Spinal cord (tissue), 10 donors: ENCODE results near the gene PANX2. TPM values are rescaled to one million over a fixed set of nuclear protein-coding genes. Genes with fewer than 3 reads are reported as not detected.
"Not testable (repeated sequence)": the region's sequence is repeated elsewhere in the genome, so short reads cannot be mapped to it uniquely, and the experiment has no call there.

Experiments
- DNase-seq, 6 donors: peaks; one replicate each; pipeline versions ENCODE4 v3.0.0 to v3.0.0-alpha.2; 2013 to 2015; ENCODE audit warnings: low spot score in 6 of 6, low read depth in 4 of 6
- H3K27ac ChIP-seq: one replicate; pipeline ENCODE4 v1.5.1; 2013; ENCODE audit warnings: low read depth, low read length, control low read depth
- H3K27me3 ChIP-seq: one replicate; pipeline ENCODE4 v1.6.1; 2013; ENCODE audit warnings: low read length; ENCODE audit not compliant: control insufficient read depth, insufficient read depth
- H3K36me3 ChIP-seq: one replicate; pipeline ENCODE4 v1.6.1; 2013; ENCODE audit warnings: low read length; ENCODE audit not compliant: control insufficient read depth, insufficient read depth
- H3K4me1 ChIP-seq: one replicate; pipeline ENCODE4 v1.6.1; 2013; ENCODE audit warnings: low read length; ENCODE audit not compliant: control insufficient read depth, insufficient read depth
- H3K4me3 ChIP-seq: one replicate; pipeline ENCODE4 v1.5.1; 2013; ENCODE audit warnings: low read depth, low read length, control low read depth
- H3K9me3 ChIP-seq: one replicate; pipeline ENCODE4 v1.6.1; 2013; ENCODE audit warnings: low read length; ENCODE audit not compliant: control insufficient read depth, insufficient read depth
- WGBS: methylation state at CpG from one replicate; pipeline ENCODE4 v1.1.5; 2013; ENCODE audit warnings: missing lambda C conversion rate; ENCODE audit not compliant: insufficient coverage; 5-methylcytosine and 5-hydroxymethylcytosine counted together
- polyA plus RNA-seq, 2 donors: library from polyadenylated mRNA; unstranded; fragments of 120-200 nt; gene quantifications; one replicate each; pipeline ENCODE4 v1.2.1, GENCODE V29; 2013; ENCODE audit not compliant: insufficient read length in 2 of 2
- total RNA-seq, 2 donors: library from RNA; depleted of rRNA in 1 of 2; stranded (reverse); fragments of 120-200 nt in 1 of 2; fragments of >200 nt in 1 of 2; gene quantifications; one replicate each; pipeline versions ENCODE4 v1.2.3 to v1.2.4, GENCODE V29; 2013 to 2014
- donor health status: healthy.

The PANX2 gene
- total and polyA plus RNA-seq, 4 donors: 2.1 to 21.6 (median 10.8) TPM

DNA sequence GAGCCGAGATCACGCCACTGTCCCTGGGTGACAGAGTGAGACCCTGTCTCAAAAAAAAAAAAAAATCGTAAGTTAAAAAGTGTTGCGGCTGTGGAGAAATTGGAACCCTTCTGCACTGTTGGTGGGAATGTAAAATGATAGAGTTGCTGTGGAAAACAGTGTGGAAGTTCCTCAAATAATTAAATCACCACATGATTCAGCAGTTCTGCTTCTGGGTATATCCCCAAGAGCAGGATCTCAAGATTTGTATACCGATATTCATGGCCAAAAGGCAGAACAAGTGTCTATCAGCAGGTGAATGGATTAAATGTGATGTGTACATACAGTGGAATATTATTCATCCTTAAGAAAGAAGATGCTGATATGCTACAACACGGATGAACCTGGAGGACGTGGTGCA lies 34.0 kb downstream of the PANX2 start:
- no peak for DNase-seq
- Histone ChIP-seq H3K27ac (no peak overlapping the region), H3K27me3 (no peaks in the 10 kb centered on the region), H3K9me3 (no peaks in the 10 kb centered on the region), H3K36me3 (peaks cover 53% of the 10 kb centered on the region), H3K4me3 (no peak overlapping the region), H3K4me1 (peaks cover 27% of the 10 kb centered on the region)
- 94% methylated on average over 6 of the region's 7 CpGs for WGBS

DNA sequence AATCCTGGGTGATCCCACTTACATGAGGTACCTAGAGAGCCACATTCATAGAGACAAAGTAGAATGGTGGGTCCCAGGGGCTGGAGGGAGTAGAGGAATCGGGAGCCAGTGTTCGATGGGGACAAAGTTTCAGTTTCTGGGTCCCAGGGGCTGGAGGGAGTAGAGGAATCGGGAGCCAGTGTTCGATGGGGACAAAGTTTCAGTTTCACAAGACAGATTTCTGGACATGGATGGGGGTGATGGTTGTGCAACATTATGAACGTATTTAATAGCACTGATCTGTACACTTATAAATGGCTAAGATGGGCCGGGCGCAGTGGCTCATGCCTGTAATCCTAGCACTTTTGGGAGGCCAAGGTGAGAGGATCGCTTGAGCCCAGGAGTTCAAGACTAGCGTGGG lies 34.5 kb downstream of the PANX2 start:
- WGBS: 94% methylated on average over 9 of the region's 9 CpGs
- peaks cover 55% of the 10 kb centered on the region for H3K36me3 ChIP-seq
- H3K9me3 ChIP-seq, DNase-seq, H3K27ac ChIP-seq, H3K4me3 ChIP-seq, H3K27me3 ChIP-seq: not testable (repeated sequence)
- peaks cover 27% of the 10 kb centered on the region for H3K4me1 ChIP-seq

DNA sequence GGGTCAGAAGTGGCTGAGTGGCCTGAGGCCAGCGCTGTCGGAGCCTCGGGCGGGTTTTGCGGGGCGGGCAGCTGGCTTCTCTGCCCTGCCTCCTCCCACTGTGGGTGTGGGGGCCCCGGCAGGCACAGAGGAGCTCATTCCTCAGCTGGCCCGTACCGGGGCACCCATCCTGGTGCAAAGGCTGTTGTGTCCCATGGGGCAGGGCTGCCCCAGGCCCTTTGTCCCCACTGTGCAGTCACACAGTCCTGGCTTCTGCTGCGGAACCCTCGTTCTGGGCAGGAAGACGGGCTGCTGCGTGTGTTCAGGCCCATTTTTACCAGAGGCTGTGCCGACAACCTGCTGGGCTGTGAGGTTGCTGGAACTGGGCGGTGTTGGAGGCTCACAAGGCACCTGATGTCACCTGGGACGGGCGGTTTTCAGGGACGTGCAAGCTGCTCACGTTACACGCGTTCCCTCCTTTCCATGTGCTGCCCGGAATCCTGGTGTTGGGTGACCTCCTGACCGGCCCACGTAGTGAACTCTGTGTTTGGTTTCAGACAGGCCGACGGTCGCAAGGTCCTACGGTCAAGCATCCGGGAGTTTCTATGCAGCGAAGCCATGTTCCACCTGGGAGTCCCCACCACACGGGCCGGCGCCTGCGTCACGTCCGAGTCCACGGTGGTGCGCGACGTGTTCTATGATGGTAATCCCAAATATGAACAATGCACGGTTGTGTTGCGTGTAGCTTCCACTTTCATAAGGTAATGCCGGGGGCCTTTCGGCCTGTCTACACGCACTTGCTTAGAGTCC lies 35.4 kb downstream of the PANX2 start:
- Histone ChIP-seq H3K27ac (no peak overlapping the region), H3K27me3 (no peaks in the 10 kb centered on the region), H3K4me3 (no peak overlapping the region), H3K4me1 (peaks cover 25% of the 10 kb centered on the region), H3K9me3 (no peaks in the 10 kb centered on the region), H3K36me3 (peaks cover 65% of the 10 kb centered on the region)
- DNase-seq: no peak
- whole genome bisulfite sequencing: 97% methylated on average over 45 of the region's 45 CpGs

DNA sequence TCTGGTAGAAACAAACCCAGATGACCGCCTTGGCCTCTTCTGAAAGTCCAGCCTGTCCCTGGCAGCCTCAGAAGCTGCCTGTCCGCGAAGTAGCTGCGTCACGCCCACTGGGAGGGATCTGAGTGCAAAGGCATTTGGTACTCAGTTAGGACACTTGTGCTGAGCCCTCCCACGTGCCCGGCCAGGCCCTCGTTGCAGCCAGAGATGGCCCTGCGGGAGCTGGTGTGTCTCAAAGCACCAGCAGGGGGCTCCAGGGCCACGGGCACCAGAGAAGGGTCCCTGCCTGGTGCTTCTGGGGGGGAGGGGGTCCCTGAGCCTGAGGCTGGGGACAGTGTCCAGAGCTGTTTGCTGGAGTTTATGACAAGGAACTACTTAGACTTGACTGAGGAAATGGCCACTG lies 36.1 kb downstream of the PANX2 start:
- Histone ChIP-seq H3K36me3 (peaks cover 69% of the 10 kb centered on the region), H3K27me3 (no peaks in the 10 kb centered on the region), H3K27ac (no peak overlapping the region), H3K9me3 (no peaks in the 10 kb centered on the region), H3K4me1 (peaks cover 23% of the 10 kb centered on the region), H3K4me3 (no peak overlapping the region)
- WGBS: 46% methylated on average over 10 of the region's 10 CpGs
- no peak for DNase-seq

DNA sequence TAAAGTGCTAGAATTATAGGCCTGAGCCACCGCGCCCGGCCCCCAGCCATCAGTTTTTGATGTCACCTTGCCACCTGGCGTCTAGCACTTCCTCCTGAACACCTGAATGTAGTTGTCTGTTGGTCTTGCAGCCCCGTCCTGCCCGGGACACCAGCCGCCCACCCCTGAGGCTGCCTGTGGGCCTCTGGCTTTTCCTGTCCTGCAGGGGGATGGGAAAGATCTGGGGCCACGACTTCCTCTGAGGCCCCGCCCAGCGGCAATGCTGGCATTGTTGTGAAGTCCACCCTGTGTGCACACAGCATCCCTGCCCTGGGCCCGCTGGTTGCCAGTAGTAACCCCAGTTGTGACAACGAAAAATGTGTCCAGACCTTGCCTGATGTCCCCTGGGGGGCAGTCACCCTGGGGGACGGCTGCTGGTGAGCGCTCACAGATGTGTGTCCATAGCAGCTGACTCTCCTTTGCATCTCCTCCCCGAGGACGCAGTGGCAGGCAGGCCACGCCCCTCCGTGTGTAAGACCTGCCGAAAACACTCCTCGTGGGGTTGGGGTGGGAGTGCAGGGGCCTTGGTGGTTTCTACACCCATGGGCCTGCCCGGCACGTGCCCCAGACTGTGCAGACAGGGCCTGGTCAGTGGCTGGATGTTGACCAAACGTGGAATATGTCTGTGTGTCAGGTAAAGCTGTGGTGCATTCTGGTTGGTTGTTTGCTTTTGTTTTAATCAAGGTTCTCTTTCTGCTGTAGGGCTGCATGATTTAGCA lies 37.0 kb downstream of the PANX2 start:
- Histone ChIP-seq H3K4me1 (peaks cover 14% of the 10 kb centered on the region), H3K4me3 (no peak overlapping the region), H3K36me3 (peaks cover 75% of the 10 kb centered on the region), H3K27me3 (no peaks in the 10 kb centered on the region), H3K9me3 (no peaks in the 10 kb centered on the region), H3K27ac (no peak overlapping the region)
- WGBS: 71% methylated on average over 19 of the region's 23 CpGs
- no peak for DNase-seq

DNA sequence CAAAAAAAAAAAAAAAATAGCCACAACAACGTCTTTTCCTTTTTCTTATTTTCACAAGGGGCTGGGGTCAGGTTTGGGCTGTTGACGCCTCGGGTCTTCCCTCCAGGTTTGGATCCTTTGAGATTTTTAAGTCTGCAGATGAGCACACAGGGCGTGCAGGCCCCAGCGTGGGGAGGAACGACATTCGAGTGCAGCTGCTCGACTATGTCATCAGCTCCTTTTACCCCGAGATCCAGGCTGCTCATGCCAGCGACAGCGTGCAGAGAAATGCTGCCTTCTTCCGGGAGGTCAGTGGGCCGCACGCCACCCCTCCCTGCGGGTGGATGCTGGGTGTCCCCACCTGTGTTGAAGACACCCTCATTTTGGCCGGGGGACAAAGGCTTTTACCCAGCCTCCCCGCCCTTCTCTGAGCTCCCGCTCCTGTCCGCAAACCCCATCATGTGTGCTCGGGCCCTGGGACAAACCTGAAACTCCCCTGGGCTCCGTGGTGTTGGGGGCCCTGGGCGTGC lies 38.0 kb downstream of the PANX2 start:
- Histone ChIP-seq H3K27me3 (no peaks in the 10 kb centered on the region), H3K27ac (no peak overlapping the region), H3K9me3 (no peaks in the 10 kb centered on the region), H3K4me1 (peaks cover 14% of the 10 kb centered on the region), H3K4me3 (no peak overlapping the region), H3K36me3 (peaks cover 82% of the 10 kb centered on the region)
- DNase-seq: no peak
- WGBS: 83% methylated on average over 22 of the region's 22 CpGs

DNA sequence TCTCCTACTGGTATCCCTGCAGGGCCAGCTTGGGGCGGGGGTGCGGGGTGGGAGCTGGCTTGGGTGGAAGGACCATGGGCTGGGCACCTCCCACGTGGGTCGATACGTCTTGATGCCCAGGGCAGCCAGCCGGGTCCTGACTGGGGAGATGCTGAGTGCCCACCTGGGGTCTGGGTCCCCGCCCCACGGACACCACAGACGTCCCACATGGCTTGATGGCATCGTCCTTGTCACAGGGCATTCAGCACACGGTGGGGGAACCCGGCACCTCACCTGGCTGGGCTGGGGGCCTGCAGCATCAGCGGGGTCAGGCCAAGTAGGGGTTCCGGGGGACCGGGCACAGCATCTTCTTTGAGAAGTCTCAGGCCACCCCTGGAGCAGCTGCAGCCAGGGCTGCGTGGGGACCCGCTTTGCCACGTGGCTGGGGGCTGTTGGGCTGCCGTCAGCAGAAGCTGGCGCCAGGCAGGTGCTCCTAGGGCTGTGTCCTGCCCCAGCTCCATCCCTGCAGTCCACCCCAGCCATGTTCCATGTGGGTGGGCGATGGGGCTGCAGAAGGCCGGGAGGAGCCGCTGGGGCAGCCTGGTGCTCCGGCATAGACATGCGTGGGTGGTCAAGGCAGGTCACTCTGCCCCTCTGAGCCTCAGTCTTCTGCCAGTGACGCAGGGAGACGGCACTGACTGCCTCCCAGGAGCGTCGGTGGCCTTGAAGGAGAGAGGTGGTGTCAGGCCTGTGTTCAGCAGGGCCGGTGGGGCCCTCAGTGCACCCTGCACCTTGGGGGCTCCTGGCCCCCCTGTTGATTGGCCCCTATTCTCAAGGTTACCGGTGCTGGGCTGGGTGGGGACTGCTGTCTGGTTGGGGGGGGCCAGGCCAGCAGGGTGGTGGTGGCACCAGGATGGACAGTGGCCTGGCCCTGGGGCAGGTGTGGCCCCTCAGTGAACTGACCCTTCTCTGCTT lies 38.7 kb downstream of the PANX2 start:
- Histone ChIP-seq H3K4me1 (peaks cover 14% of the 10 kb centered on the region), H3K27me3 (no peaks in the 10 kb centered on the region), H3K27ac (no peak overlapping the region), H3K9me3 (no peaks in the 10 kb centered on the region), H3K36me3 (peaks cover 88% of the 10 kb centered on the region), H3K4me3 (no peak overlapping the region)
- DNase-seq: no peak
- 82% methylated on average over 31 of the region's 31 CpGs for WGBS

DNA sequence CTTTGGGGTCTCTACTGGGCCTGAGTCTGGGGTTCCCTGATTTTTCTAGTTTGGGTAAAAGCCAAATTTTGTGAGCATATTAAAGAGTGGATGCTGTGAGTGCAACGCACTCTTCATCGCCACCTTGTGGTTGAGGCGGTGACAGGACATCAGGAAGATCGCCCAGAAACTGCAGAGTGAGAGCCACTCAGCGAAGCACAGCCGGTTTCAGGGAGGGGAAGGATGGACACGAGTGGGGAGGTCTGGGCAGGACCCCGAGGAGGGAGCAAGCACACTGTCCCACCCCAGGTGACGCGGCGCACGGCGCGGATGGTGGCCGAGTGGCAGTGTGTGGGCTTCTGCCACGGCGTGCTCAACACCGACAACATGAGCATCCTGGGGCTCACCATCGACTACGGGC lies 39.4 kb downstream of the PANX2 start:
- peak in 4 of 6 donors; percentile 38 to 87 (median 69) for DNase-seq
- Histone ChIP-seq H3K4me3 (no peak overlapping the region), H3K27ac (no peak overlapping the region), H3K27me3 (no peaks in the 10 kb centered on the region), H3K9me3 (no peaks in the 10 kb centered on the region), H3K36me3 (peaks cover 92% of the 10 kb centered on the region), H3K4me1 (peaks cover 14% of the 10 kb centered on the region)
- WGBS: 68% methylated on average over 20 of the region's 20 CpGs
